HepG2 (cell line): ENCODE results near the gene JUND. TPM values are rescaled to one million over a fixed set of nuclear protein-coding genes. Genes with fewer than 3 reads are reported as not detected.

Source experiments
- FOSL2 ChIP-seq: sonication (generic); formaldehyde crosslinking; IDR thresholded peaks from 2 replicates; pipeline ENCODE4 v1.4.0; 2020; ENCODE audit warnings: missing genetic modification reagents
- GPN1 ChIP-seq: sonication (generic); formaldehyde crosslinking; IDR thresholded peaks from 2 replicates; pipeline ENCODE4 v1.5.1; 2020; ENCODE audit warnings: missing genetic modification reagents, borderline replicate concordance
- HNRNPUL1 ChIP-seq: fragments of 200-400 bp; formaldehyde crosslinking; IDR thresholded peaks from 2 replicates; pipeline ENCODE4 v1.6.1; 2017; ENCODE audit warnings: low read depth, mild to moderate bottlenecking, low read length, moderate library complexity
- ISX ChIP-seq: sonication (generic); formaldehyde crosslinking; conservative IDR thresholded peaks from 2 replicates; pipeline ENCODE4 v1.5.0; 2020; ENCODE audit warnings: missing genetic modification reagents
- JDP2 ChIP-seq: sonication (generic); formaldehyde crosslinking; IDR thresholded peaks from 2 replicates; pipeline ENCODE4 v1.8.1; 2022; ENCODE audit warnings: missing genetic modification reagents, borderline replicate concordance
- MBD4 ChIP-seq: IDR thresholded peaks from 2 replicates; pipeline ENCODE4 v1.6.1; 2012; ENCODE audit warnings: low read length, inconsistent platforms, borderline replicate concordance
- MED13 ChIP-seq: sonication (generic); formaldehyde crosslinking; IDR thresholded peaks from 2 replicates; pipeline ENCODE4 v1.5.0; 2020; ENCODE audit warnings: missing genetic modification reagents
- NFYB ChIP-seq: sonication (generic); formaldehyde crosslinking; IDR thresholded peaks from 2 replicates; pipeline ENCODE4 v1.4.0; 2020; ENCODE audit warnings: missing genetic modification reagents
- POGZ ChIP-seq: sonication (generic); formaldehyde crosslinking; IDR thresholded peaks from 2 replicates; pipeline ENCODE4 v1.4.0; 2020; ENCODE audit warnings: mild to moderate bottlenecking, missing genetic modification reagents
- POLR2AphosphoS2 ChIP-seq: IDR thresholded peaks from 2 replicates; pipeline ENCODE4 v1.6.1; 2011; ENCODE audit warnings: low read depth, low read length, improper control_type of control experiment
- POLR2G ChIP-seq: fragments of 200-400 bp; formaldehyde crosslinking; IDR thresholded peaks from 2 replicates; pipeline ENCODE4 v1.6.1; 2018; ENCODE audit warnings: mild to moderate bottlenecking, low read depth, low read length, moderate library complexity
- SIX1 ChIP-seq: sonication (generic); formaldehyde crosslinking; IDR thresholded peaks from 2 replicates; pipeline ENCODE4 v1.4.0; 2020; ENCODE audit warnings: missing genetic modification reagents, borderline replicate concordance
- SRSF4 ChIP-seq: fragments of 200-400 bp; formaldehyde crosslinking; IDR thresholded peaks from one replicate; pipeline ENCODE4 v1.6.1; 2018; ENCODE audit warnings: mild to moderate bottlenecking, low read depth, low read length, moderate library complexity; ENCODE audit not compliant: poor library complexity, severe bottlenecking
- ZFP90 ChIP-seq: sonication (generic); formaldehyde crosslinking; IDR thresholded peaks from 2 replicates; pipeline ENCODE4 v1.8.0; 2022; ENCODE audit warnings: missing genetic modification reagents, mild to moderate bottlenecking, inconsistent platforms, borderline replicate concordance
- ZNF138 ChIP-seq: sonication (generic); formaldehyde crosslinking; IDR thresholded peaks from 2 replicates; pipeline ENCODE4 v1.5.0; 2020; ENCODE audit warnings: mild to moderate bottlenecking, low read depth, missing genetic modification reagents
- ZSCAN9 ChIP-seq: IDR thresholded peaks from 2 replicates; pipeline ENCODE4 v1.6.1; 2016; ENCODE audit warnings: borderline replicate concordance
- polyA plus RNA-seq, 8 experiments: library from polyadenylated mRNA; depleted of rRNA in 3 of 8; stranded (reverse) in 7 of 8; unstranded in 1 of 8; fragments of >200 nt; fragmentation: Illumina TruSeq in 4 of 8; extraction: Trizol in 4 of 8; gene quantifications; 2 replicates each; pipeline versions ENCODE4 v1.2.1 to v1.2.3, GENCODE V29; 2011 to 2016; ENCODE audit warnings: low read depth in 4 of 8, missing spikeins in 1 of 8, mixed read lengths in 1 of 8; ENCODE audit not compliant: insufficient read depth in 1 of 8
- total RNA-seq, 5 experiments: library from RNA; depleted of rRNA; stranded (reverse); fragments of >200 nt; fragmentation: Illumina TruSeq; extraction: Trizol; gene quantifications; 2 replicates each; pipeline ENCODE4 v1.2.3, GENCODE V29; 2016; ENCODE audit warnings: low read depth in 1 of 5
- TF ChIP-seq, protein P1 (sequence below): sonication (generic); formaldehyde crosslinking; IDR thresholded peaks from 2 replicates; pipeline ENCODE4 v1.8.0; 2022; ENCODE audit warnings: missing genetic modification reagents, mild to moderate bottlenecking, moderate library complexity, borderline replicate concordance
- TF ChIP-seq, protein P2 (sequence below): sonication (generic); formaldehyde crosslinking; IDR thresholded peaks from 2 replicates; pipeline ENCODE4 v1.4.0; 2020; ENCODE audit warnings: missing genetic modification reagents, borderline replicate concordance
- TF ChIP-seq, protein P3 (sequence below): IDR thresholded peaks from 2 replicates; pipeline ENCODE4 v1.6.1; 2016; ENCODE audit warnings: low read depth, control low read depth
- TF ChIP-seq, protein P4 (sequence below): sonication (generic); formaldehyde crosslinking; IDR thresholded peaks from 2 replicates; pipeline ENCODE4 v1.5.0; 2020; ENCODE audit warnings: mild to moderate bottlenecking, missing genetic modification reagents, borderline replicate concordance
- TF ChIP-seq, protein P5 (sequence below): sonication (generic); formaldehyde crosslinking; IDR thresholded peaks from 2 replicates; pipeline ENCODE4 v1.5.1; 2020; ENCODE audit warnings: mild to moderate bottlenecking, moderate library complexity, missing genetic modification reagents

The JUND gene
- total and polyA plus RNA-seq, 2 of the 13 experiments (the other 11 are each of a cell fraction or from before 2014, with no cell fraction given), result 41.2 to 59.8 TPM

DNA sequence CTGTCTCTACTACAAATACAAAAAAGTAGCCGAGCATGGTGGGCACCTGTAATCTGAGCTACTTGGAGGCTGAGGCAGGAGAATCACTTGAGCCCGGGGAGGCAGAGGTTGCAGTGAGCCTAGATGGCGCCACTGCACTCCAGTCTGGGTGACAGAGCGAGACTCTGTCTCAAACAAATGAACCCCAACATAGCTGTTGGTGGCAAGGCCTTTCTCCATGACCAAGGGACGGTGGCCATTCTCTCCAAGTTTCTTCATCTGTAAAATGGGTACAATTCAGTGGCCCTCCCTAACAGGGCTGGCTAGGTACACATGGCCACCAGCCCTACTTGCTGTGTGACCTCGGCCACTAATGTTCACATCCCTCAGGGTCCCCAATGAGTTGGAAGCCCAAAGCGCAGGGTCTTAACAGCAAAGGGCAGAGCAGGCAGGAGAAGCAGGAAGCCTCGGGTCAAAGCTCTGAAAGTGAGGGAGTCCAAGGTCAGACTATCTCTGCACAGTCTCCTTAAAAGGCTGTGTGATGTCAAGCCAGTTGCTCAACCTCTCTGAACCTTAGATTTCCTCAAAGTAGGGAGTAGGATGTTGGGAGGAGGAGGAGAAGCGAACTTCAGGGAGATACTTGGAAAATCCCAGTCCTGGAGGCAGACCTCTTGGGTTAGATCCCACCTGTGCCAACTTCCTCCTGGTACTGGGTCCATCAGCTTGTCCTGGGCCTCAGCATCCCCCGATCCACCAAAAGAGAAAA lies 2.7 kb downstream of the JUND start (continued):
- TF ChIP-seq MBD4 (no peak), HNRNPUL1 (no peak), ZFP90 (no peak), ISX (CRISPR knock-in tag) (no peak), POGZ (CRISPR knock-in tag) (no peak), SRSF4 (no peak), FOSL2 (no peak), SIX1 (CRISPR knock-in tag) (no peak), MED13 (CRISPR knock-in tag) (no peak), NFYB (no peak), POLR2G (no peak), GPN1 (no peak), ZSCAN9 (CRISPR knock-in tag) (no peak), POLR2AphosphoS2 (peak; percentile 96), JDP2 (CRISPR knock-in tag) (no peak), ZNF138 (CRISPR knock-in tag) (no peak)
- TF ChIP-seq, protein P1, sequence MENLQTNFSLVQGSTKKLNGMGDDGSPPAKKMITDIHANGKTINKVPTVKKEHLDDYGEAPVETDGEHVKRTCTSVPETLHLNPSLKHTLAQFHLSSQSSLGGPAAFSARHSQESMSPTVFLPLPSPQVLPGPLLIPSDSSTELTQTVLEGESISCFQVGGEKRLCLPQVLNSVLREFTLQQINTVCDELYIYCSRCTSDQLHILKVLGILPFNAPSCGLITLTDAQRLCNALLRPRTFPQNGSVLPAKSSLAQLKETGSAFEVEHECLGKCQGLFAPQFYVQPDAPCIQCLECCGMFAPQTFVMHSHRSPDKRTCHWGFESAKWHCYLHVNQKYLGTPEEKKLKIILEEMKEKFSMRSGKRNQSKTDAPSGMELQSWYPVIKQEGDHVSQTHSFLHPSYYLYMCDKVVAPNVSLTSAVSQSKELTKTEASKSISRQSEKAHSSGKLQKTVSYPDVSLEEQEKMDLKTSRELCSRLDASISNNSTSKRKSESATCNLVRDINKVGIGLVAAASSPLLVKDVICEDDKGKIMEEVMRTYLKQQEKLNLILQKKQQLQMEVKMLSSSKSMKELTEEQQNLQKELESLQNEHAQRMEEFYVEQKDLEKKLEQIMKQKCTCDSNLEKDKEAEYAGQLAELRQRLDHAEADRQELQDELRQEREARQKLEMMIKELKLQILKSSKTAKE, result no peak
- TF ChIP-seq, protein P2, sequence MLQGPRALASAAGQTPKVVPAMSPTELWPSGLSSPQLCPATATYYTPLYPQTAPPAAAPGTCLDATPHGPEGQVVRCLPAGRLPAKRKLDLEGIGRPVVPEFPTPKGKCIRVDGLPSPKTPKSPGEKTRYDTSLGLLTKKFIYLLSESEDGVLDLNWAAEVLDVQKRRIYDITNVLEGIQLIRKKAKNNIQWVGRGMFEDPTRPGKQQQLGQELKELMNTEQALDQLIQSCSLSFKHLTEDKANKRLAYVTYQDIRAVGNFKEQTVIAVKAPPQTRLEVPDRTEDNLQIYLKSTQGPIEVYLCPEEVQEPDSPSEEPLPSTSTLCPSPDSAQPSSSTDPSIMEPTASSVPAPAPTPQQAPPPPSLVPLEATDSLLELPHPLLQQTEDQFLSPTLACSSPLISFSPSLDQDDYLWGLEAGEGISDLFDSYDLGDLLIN (CRISPR knock-in tag), result no peak
- TF ChIP-seq, protein P3, sequence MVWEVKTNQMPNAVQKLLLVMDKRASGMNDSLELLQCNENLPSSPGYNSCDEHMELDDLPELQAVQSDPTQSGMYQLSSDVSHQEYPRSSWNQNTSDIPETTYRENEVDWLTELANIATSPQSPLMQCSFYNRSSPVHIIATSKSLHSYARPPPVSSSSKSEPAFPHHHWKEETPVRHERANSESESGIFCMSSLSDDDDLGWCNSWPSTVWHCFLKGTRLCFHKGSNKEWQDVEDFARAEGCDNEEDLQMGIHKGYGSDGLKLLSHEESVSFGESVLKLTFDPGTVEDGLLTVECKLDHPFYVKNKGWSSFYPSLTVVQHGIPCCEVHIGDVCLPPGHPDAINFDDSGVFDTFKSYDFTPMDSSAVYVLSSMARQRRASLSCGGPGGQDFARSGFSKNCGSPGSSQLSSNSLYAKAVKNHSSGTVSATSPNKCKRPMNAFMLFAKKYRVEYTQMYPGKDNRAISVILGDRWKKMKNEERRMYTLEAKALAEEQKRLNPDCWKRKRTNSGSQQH (CRISPR knock-in tag), result 0 out of 2 replicates have a peak, but pooled peaks have one; percentile 31
- TF ChIP-seq, protein P4, sequence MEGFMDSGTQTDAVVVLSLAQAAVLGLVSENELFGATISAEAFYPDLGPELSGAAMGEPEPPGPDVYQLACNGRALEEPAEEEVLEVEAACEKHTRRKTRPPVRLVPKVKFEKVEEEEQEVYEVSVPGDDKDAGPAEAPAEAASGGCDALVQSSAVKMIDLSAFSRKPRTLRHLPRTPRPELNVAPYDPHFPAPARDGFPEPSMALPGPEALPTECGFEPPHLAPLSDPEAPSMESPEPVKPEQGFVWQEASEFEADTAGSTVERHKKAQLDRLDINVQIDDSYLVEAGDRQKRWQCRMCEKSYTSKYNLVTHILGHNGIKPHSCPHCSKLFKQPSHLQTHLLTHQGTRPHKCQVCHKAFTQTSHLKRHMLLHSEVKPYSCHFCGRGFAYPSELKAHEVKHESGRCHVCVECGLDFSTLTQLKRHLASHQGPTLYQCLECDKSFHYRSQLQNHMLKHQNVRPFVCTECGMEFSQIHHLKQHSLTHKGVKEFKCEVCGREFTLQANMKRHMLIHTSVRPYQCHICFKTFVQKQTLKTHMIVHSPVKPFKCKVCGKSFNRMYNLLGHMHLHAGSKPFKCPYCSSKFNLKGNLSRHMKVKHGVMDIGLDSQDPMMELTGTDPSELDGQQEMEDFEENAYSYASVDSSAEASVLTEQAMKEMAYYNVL (CRISPR knock-in tag), result no peak
- TF ChIP-seq, protein P5, sequence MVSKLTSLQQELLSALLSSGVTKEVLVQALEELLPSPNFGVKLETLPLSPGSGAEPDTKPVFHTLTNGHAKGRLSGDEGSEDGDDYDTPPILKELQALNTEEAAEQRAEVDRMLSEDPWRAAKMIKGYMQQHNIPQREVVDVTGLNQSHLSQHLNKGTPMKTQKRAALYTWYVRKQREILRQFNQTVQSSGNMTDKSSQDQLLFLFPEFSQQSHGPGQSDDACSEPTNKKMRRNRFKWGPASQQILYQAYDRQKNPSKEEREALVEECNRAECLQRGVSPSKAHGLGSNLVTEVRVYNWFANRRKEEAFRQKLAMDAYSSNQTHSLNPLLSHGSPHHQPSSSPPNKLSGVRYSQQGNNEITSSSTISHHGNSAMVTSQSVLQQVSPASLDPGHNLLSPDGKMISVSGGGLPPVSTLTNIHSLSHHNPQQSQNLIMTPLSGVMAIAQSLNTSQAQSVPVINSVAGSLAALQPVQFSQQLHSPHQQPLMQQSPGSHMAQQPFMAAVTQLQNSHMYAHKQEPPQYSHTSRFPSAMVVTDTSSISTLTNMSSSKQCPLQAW (CRISPR knock-in tag), result no peak
